CD4-positive, alpha-beta T cell (primary cell): ENCODE results near the gene EPHB4. TPM values are rescaled to one million over a fixed set of nuclear protein-coding genes. Genes with fewer than 3 reads are reported as not detected.

ENCODE experiments used
- ATAC-seq: fragments of 200-7000 bp; cut with Tn5 transposase; one replicate; pipeline ENCODE4 v1.10.0; 2022; ENCODE audit warnings: mild to moderate bottlenecking; ENCODE audit not compliant: poor library complexity
- CTCF ChIA-PET: fragments of 350-600 bp; sonication (Branson Sonifier 250); formaldehyde crosslinking; loops from one replicate; lab custom pipeline; 2021; ENCODE audit warnings: antibody characterized with exemption, inconsistent platforms; lab: Charles Lee
- POLR2A ChIA-PET: fragments of 350-600 bp; sonication (Branson Sonifier 250); formaldehyde crosslinking; loops from one replicate; lab custom pipeline; 2021; ENCODE audit warnings: antibody characterized with exemption, inconsistent platforms; lab: Charles Lee
- DNase-seq, 14 experiments: peaks; one replicate each; pipeline ENCODE4 v3.0.0-alpha.2; 2013 to 2020; ENCODE audit warnings: mixed read lengths in 2 of 14
- H3K27ac ChIP-seq, 2 donors: one replicate each; pipeline versions ENCODE4 v1.5.1 to v1.7.0; 2013; ENCODE audit warnings: low read length in 2 of 2, low read depth in 1 of 2, mild to moderate bottlenecking in 1 of 2
- H3K27me3 ChIP-seq, 2 experiments: 1 replicate in 1 of 2; 2 replicates in 1 of 2; pipeline versions ENCODE4 v1.6.1 to v1.7.0; 2013; ENCODE audit warnings: low read length in 2 of 2, control low read depth in 1 of 2, mild to moderate bottlenecking in 1 of 2, moderate library complexity in 1 of 2; ENCODE audit not compliant: insufficient read depth in 2 of 2, control insufficient read depth in 1 of 2
- H3K36me3 ChIP-seq: one replicate; pipeline ENCODE4 v1.6.1; 2013; ENCODE audit warnings: low read length, control low read depth; ENCODE audit not compliant: insufficient read depth
- H3K4me1 ChIP-seq: one replicate; pipeline ENCODE4 v1.6.1; 2013; ENCODE audit warnings: low read length, control low read depth; ENCODE audit not compliant: insufficient read depth
- H3K4me3 ChIP-seq: one replicate; pipeline ENCODE4 v1.5.1; 2013; ENCODE audit warnings: mild to moderate bottlenecking, low read length, moderate library complexity
- H3K9me3 ChIP-seq, 2 experiments: 1 replicate in 1 of 2; 2 replicates in 1 of 2; pipeline versions ENCODE4 v1.6.1 to v1.7.0; 2013; ENCODE audit warnings: low read length in 2 of 2, mild to moderate bottlenecking in 2 of 2, control low read depth in 1 of 2, moderate library complexity in 1 of 2; ENCODE audit not compliant: control insufficient read depth in 1 of 2, insufficient read depth in 1 of 2
- H3K27ac Mint-ChIP-seq: one replicate; pipeline ENCODE4 v1.8.0; 2020; ENCODE audit warnings: mixed read lengths
- H3K27me3 Mint-ChIP-seq: one replicate; pipeline ENCODE4 v1.8.0; 2021; ENCODE audit warnings: mixed read lengths
- H3K36me3 Mint-ChIP-seq: one replicate; pipeline ENCODE4 v1.8.0; 2021; ENCODE audit warnings: low read depth, mixed read lengths
- H3K4me1 Mint-ChIP-seq: one replicate; pipeline ENCODE4 v1.8.0; 2021; ENCODE audit warnings: low read depth, mixed read lengths
- H3K4me3 Mint-ChIP-seq: one replicate; pipeline ENCODE4 v1.8.0; 2020; ENCODE audit warnings: mild to moderate bottlenecking, mixed read lengths
- H3K9me3 Mint-ChIP-seq: one replicate; pipeline ENCODE4 v1.8.0; 2020; ENCODE audit warnings: mixed read lengths
- intact Hi-C, 2 experiments: fragments of 100-400 bp; cut with DNase I in 1 of 2; cut with micrococcal nuclease in 1 of 2; formaldehyde crosslinking; loops; one replicate each; pipeline versions ENCODE4 v1.15.1 to v1.9.0; 2023 to 2025; cut with DNase I, micrococcal nuclease
- total RNA-seq, 174 experiments: library from RNA in 2 of 174; stranded (reverse) in 2 of 174; gene quantifications; one replicate each; pipeline ENCODE4 v1.2.3 and lab custom pipeline; 2021 to 2026
- TF ChIP-seq, protein P1 (sequence below): fragments of 200-600 bp; IDR thresholded peaks from one replicate; pipeline ENCODE4 v1.8.0; 2022; ENCODE audit warnings: antibody characterized with exemption, mild to moderate bottlenecking

Gene EPHB4
- total RNA-seq, 2 experiments from 2014 or later: 8.4 to 8.9 TPM

- H3K36me3 Mint-ChIP-seq: no peaks in the 10 kb centered on the region
- TF ChIP-seq, protein P1, sequence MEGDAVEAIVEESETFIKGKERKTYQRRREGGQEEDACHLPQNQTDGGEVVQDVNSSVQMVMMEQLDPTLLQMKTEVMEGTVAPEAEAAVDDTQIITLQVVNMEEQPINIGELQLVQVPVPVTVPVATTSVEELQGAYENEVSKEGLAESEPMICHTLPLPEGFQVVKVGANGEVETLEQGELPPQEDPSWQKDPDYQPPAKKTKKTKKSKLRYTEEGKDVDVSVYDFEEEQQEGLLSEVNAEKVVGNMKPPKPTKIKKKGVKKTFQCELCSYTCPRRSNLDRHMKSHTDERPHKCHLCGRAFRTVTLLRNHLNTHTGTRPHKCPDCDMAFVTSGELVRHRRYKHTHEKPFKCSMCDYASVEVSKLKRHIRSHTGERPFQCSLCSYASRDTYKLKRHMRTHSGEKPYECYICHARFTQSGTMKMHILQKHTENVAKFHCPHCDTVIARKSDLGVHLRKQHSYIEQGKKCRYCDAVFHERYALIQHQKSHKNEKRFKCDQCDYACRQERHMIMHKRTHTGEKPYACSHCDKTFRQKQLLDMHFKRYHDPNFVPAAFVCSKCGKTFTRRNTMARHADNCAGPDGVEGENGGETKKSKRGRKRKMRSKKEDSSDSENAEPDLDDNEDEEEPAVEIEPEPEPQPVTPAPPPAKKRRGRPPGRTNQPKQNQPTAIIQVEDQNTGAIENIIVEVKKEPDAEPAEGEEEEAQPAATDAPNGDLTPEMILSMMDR: no peak
- no peaks in the 10 kb centered on the region for H3K9me3 Mint-ChIP-seq
- Histone ChIP-seq H3K4me3 (no peak overlapping the region), H3K27me3 (peaks cover 37% of the 10 kb centered on the region in 2 experiments), H3K27ac (no peak overlapping the region), H3K9me3 (peaks cover 0 to 12% of the 10 kb centered on the region in 2 experiments), H3K4me1 (peaks cover 29% of the 10 kb centered on the region), H3K36me3 (no peaks in the 10 kb centered on the region)
- peak overlapping the region; percentile 82 for H3K4me3 Mint-ChIP-seq
- no peak overlapping the region for H3K27ac Mint-ChIP-seq
- ChIA-PET POLR2A (no interaction called here), CTCF (no interaction called here)
- H3K27me3 Mint-ChIP-seq: peaks cover 41% of the 10 kb centered on the region
- H3K4me1 Mint-ChIP-seq: peaks cover 24% of the 10 kb centered on the region
- intact Hi-C loops: no loop called here
- no peak for ATAC-seq
- DNase-seq: no peak
These were observed 1.4 kb downstream of the EPHB4 start for GRCh38 chr7:100825751-100826513.

DNA sequence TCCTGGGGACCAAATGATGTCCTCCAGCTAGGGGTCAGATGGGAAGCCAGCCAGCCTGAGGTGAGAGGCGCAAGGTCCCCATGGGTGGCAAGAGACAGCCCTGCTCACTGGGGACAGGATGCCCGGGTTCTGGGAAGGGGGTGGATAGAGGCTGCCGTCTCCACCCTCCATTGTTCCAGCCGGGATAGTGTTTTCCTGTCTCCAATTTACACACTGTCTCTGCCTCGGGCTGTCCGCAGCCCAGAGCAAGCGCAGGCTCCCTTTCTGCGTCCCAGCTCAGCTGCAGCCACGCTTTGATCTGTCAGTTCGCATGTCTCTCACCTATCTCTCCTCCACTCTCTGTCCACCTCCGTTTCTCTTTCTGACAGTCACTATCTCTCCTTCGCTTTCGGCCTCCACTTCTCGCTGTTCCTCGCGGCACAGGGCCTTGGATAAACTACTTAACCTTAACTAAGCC, 2.1 kb downstream of the EPHB4 start:
- Histone ChIP-seq H3K27me3 (peaks cover 37% of the 10 kb centered on the region in 2 experiments), H3K27ac (no peak overlapping the region), H3K4me1 (peaks cover 29% of the 10 kb centered on the region), H3K36me3 (no peaks in the 10 kb centered on the region), H3K9me3 (peaks cover 0 to 12% of the 10 kb centered on the region in 2 experiments), H3K4me3 (no peak overlapping the region)
- TF ChIP-seq, protein P1: no peak
- Mint-ChIP-seq H3K9me3 (no peaks in the 10 kb centered on the region), H3K27ac (no peak overlapping the region), H3K4me3 (no peak overlapping the region), H3K36me3 (no peaks in the 10 kb centered on the region), H3K27me3 (peaks cover 41% of the 10 kb centered on the region), H3K4me1 (peaks cover 24% of the 10 kb centered on the region)
- intact Hi-C loops: no loop called here
- CTCF ChIA-PET: no interaction called here
- POLR2A ChIA-PET: no interaction called here
- DNase-seq (no peak), ATAC-seq (no peak)

DNA sequence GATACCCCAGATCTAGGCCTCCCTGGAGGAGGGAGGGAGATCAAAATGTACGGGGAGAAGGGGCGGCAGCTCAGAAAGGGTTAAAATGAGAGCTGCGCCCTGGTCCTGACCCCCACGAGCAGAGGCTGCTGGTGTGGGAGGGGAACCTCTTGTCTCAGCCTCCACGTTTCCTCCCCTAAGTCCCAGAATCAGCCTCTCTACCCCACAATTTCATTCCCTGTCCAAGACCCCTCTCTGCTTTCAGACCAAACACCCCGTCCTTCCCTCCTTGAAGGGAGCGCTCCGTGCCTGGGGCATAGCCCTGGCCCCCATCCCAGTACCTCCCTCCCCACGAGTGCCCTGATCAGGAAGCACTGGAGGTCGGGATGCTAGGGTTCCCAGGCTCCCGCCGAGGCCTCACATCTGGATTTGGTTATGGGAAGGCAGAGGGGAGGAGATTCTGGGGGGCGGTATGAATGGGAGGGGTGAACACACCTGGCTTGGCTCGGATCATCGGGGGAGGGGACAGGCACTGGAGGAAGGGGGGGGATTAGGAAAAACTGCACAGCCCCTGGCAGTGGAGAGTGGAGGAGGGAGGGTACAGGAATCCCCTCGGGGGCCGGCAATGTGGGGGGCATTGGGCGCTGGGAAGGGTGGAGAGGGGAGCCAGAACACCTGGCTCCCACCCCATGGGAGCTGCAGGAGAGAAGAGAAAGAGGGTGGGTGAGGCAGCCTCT, 2.7 kb downstream of the EPHB4 start:
- H3K4me3 ChIP-seq: no peak overlapping the region
- H3K4me1 ChIP-seq: peaks cover 29% of the 10 kb centered on the region
- H3K36me3 ChIP-seq: no peaks in the 10 kb centered on the region
- CTCF ChIA-PET: no interaction called here
- POLR2A ChIA-PET: no interaction called here
- Mint-ChIP-seq H3K4me3 (no peak overlapping the region), H3K36me3 (no peaks in the 10 kb centered on the region), H3K9me3 (no peaks in the 10 kb centered on the region), H3K4me1 (peaks cover 24% of the 10 kb centered on the region), H3K27ac (no peak overlapping the region), H3K27me3 (peaks cover 41% of the 10 kb centered on the region)
- DNase-seq: no peak
- no peak for ATAC-seq
- peaks cover 0 to 12% of the 10 kb centered on the region in 2 experiments for H3K9me3 ChIP-seq
- intact Hi-C loops: no loop called here
- peaks cover 37% of the 10 kb centered on the region in 2 experiments for H3K27me3 ChIP-seq
- TF ChIP-seq, protein P1: no peak
- no peak overlapping the region for H3K27ac ChIP-seq
